HPDE6-E6E7 (cell line): ENCODE results near the gene UBR3.

Experiments
- DNase-seq: peaks from one replicate; pipeline ENCODE4 v3.0.0; 2011; ENCODE audit warnings: missing footprints; ENCODE audit errors: extremely low spot score

UBR3 gene

DNA sequence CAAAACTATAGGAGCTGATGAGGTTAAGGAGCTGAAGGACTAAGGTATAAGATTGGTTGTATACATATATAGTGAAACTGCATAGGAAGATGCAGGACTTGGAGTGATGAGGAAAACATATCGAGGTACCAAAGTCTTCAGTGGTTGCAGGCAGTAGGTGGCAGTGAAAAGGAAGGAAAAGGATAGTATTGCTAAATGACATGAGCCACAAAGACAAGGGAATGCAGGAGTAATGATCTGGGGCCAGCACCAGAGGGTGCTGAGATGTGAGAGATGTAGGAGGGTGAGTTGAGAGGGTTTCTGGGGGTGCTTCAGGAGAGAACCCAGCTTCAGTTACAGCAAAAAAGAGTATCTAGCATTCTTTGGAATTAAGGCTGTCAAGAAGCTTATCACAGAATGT lies 178.4 kb downstream of the UBR3 start:
- peak; percentile 7 for DNase-seq

- no peak for DNase-seq
Observed at GRCh38 chr2:170006587-170007325, 179.5 kb downstream of the UBR3 start.

DNA sequence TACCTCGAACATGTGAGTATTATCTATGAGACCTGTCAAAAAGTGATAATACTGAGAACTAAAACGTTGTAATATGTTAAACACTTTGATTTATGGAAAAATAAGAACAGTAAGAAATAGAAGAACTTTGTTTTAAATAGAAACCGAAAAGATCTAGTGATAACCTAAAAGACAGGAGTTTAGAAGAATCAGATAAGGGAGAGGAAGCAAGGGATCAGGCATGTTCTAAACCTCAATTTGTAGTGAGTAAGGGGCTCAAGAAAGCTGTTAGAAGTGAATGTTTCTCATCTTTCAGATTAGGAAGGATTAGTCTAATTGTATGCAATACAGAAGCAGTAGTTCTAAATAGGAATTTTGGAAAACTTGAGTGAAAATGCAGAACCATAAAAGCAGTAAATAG lies 182.0 kb downstream of the UBR3 start:
- DNase-seq = no peak

GRCh38 chr2:170012773-170013172 lies 185.5 kb downstream of the UBR3 start:
- no peak for DNase-seq

DNA sequence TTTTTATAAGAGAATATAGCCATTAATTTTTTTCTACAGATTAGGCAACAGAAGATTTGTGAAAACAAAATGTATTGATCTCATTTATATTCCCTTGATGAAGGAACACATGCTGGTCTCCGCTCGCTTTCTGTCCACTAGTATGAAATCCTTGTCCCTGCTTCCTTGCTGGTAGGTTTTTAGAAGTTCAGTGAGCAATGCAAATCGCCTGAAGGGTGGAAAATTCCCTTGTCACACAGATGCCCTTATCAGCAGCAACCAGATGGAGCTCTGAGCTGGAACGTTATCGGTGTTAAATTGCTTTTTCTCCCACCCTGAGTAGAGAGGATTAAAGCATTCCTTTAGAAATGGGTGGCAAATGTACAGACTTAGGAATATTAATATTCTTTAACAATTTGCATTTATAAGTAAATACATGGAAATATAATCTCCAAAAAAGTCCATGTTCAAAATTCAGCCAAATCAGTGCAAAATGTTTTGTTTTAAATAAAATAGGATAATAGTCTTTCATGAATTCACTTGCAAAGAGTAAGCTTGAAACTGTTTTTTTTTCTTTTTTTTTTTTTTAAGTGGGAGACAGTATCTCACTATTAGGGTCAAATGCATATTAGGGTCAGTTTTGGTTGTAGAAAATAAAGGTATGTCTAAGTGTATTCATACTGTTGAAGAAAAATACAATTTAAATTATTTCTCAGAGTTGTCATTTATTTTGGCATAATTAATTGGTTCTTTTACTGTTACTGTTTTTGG lies 186.7 kb downstream of the UBR3 start:
- no peak for DNase-seq

GRCh38 chr2:170014769-170015168 lies 187.5 kb downstream of the UBR3 start:
- DNase-seq = no peak

DNA sequence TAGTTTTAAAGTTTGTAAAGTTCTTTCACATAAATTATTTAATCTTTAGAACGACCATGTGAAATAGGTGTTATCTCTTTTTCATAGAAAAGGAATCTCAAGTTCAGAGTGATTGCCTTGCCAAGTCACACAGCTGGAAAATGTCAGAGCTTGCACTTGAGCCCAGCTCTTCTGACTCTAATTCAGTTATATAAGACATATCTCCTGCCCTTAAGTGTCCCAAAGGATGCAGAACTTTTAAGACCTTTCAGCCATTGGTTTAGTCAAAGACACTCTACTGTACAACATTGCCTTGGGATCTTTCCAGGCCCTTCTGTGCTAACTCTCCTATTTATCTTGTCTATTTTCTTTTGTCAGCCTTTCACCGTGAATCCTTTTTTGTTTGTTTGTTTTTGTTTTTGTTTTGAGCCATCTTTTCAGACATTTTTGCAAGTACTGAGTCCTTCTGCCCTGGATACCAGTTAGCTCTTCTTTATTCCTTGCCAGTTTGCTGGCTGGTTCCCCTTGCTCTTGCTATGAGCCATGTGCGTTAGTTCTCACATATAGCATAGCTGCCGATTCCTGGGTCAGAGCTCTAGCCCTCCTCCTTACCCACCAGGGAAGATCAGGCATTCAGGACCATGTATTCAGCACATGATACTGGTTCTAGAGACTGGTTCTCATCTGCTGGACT lies 190.7 kb downstream of the UBR3 start:
- DNase-seq = no peak

DNA sequence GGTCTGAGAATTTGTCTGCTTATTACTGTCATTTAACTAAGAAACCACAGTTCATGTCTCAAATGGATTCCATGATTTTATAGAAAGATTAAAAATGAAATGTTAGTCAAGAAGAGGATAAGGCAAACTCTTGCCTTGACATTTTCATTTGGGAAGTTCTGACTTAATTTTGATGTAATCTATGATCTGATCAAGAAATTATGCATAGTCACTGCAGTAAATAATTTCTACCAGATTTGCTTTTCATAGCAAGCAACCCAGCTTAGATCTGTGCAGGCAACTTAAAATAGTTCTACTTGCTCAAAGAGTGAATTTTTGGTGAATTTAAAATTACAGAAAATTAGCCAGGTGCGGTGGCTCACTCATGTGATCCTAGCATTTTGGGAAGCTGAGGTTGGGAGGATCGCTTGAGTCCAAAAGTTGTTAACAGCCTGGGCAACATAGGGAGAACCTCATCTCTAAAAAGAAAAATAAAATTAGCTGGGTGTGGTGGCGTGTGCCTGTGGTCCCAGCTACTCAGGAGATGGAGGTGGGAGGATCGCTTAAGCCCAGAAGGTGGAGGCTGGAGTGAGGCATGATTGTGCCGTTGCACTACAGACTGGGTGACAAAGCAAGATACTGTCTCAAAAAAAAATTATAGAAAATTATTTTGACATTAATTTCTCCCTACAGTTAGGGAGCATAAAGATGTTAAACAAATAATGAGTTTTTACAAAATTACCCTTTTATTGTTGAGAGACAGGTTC lies 192.0 kb downstream of the UBR3 start:
- DNase-seq = no peak

DNA sequence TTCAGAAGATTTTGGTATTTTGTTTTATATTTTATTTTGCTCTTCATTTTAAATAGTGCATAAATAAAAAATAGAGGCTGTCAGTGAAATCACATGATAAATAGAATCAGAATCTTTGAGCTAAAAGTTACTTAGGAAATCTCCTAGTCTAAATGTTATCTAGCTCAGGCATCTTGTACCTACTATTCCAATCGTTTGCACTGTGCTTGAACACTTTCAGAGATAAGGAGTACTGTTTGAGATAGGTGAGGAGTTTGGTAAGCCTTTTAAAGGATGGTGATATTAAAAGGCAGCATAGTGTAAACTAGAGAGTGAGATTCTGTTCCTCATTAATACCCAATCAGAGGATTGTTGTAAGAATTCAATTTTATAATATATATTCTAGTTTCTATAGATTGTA lies 193.5 kb downstream of the UBR3 start:
- DNase-seq = no peak

- DNase-seq = no peak
Observed at GRCh38 chr2:170022692-170023091, 195.4 kb downstream of the UBR3 start.

- no peak for DNase-seq
Observed at GRCh38 chr2:170024721-170025120, 197.5 kb downstream of the UBR3 start.

DNA sequence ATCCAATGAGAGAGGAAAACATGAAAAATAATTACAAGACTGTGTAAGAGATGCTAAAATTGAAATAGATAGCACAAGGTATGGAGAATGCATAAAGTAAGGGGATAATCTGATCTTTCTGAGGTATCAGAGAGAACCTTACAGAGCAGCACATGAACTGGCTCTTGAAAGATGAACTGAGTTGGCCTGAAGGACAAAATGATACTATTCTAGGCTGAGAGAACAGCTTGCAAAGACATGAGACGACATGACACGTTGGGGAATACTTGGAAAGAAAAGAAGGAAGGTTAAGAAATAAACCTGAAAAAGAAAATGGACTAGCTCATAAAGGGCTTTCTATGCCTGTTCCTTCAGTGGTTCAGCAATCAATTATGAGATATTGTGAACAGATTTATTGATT lies 198.0 kb downstream of the UBR3 start:
- DNase-seq = no peak

GRCh38 chr2:170026361-170026760 lies 199.1 kb downstream of the UBR3 start:
- DNase-seq = no peak

GRCh38 chr2:170029551-170029950 lies 202.3 kb downstream of the UBR3 start:
- DNase-seq = no peak

DNA sequence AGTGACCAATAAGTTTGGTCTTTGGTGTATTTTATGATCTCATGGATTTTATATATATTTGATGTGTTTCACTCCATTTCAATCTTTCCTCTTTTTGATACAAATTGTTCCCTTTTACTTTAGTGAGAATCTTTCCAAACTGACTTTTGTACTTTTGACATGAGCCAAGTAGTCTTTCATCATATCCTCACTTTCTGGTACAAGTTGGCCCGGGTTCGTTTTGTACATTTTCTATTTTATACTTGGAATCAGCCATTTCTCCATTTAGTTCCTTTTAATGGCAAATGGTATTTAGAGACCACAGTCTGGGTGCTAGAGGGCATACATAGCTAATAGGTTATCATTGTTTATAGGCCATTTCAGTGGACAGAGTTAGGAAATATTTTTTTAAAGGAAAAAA lies 202.8 kb downstream of the UBR3 start:
- DNase-seq = no peak

- no peak for DNase-seq
Observed at GRCh38 chr2:170031288-170031687, 204.0 kb downstream of the UBR3 start.

DNA sequence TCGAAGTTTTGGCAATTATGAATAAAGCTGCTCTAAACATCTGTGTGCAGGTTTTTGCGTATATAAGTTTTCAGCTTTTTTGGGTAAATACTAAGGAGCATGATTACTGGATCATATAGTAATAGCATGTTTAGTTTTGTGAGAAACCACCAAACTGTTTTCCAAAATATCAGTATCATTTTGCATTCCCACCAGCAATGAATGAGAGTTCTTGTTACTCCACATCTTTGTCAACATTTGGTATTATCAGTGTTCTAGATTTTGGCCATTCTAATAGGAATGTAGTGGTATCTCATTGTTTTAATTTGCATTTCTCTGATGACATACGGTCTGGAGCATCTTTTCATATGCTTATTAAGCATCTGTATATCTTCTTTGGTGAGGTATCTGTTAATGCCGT lies 207.3 kb downstream of the UBR3 start:
- no peak for DNase-seq

- no peak for DNase-seq
Observed at GRCh38 chr2:170038734-170039133, 211.5 kb downstream of the UBR3 start.

- no peak for DNase-seq
Observed at GRCh38 chr2:170039401-170040172, 212.3 kb downstream of the UBR3 start.

DNA sequence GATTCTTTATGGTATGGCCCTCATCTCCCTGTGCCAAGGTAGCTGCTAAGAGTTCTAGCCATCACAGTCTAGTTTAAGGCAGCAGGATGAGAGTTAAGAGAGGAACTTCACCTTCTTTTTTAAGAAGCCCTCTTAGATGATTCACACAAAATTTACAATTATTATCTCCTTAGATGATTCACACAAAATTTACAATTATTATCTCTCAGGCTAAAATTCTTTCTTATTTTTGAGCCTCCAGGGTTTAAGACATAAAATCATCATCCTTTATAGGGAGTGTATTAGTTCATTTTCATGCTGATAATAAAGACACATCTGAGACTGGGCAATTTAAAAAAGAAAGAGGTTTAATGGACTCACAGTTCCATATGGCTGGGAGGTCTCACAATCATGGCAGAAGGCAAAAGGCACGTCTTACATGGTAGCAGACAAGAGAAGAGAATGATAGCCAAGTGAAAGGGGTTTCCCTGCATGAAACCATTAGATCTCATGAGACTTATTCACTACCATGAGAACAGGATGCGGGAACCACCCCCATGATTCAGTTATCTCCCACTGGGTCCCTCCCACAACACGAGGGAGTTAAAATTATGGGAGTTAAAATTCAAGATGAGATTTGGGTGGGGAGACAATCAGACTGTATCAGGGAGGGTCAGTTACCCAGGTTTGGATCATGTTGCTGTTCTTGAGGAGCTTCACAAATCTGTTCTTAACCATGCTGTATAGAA lies 217.7 kb downstream of the UBR3 start:
- no peak for DNase-seq
